GM12878 (cell line): Measurements from ENCODE around the gene STK11. TPM values are rescaled to one million over a fixed set of nuclear protein-coding genes. Genes with fewer than 3 reads are reported as not detected.

Experiments
- ATAC-seq: fragments of 200-7000 bp; cut with Tn5 transposase; 3 replicates; pipeline ENCODE4 v1.9.1; 2020; ENCODE audit warnings: mild to moderate bottlenecking, moderate library complexity
- BruUV-seq: library from RNA; stranded (reverse); fragments of 400-500 nt; replicated peaks from 2 replicates; lab custom pipeline; 2021; lab: Mats Ljungman, UMichigan
- CTCF ChIA-PET: fragments of 300-600 bp; sonication (Branson Sonifier 250); formaldehyde crosslinking; extraction: SDS; loops from one replicate; lab custom pipeline; 2021; ENCODE audit warnings: inconsistent platforms; lab: Yijun Ruan, JAX
- POLR2A ChIA-PET: fragments of 350-600 bp; formaldehyde crosslinking; extraction: SDS; loops from one replicate; lab custom pipeline; 2021; ENCODE audit warnings: inconsistent platforms; lab: Charles Lee
- RAD21 ChIA-PET: fragments of 300-600 bp; sonication (Branson Sonifier 250); formaldehyde crosslinking; loops from one replicate; lab custom pipeline; 2023; ENCODE audit warnings: antibody characterized with exemption; ENCODE audit not compliant: unreplicated experiment; lab: Charles Lee
- SMC1A ChIA-PET: fragments of 300-600 bp; sonication (Branson Sonifier 250); formaldehyde crosslinking; loops from one replicate; lab custom pipeline; 2023; ENCODE audit not compliant: unreplicated experiment, uncharacterized antibody; lab: Charles Lee
- DNase-seq: peaks from one replicate; pipeline ENCODE4 v3.0.0-alpha.2; 2011; ENCODE audit warnings: low read depth, low spot score
- FAIRE-seq: peaks from 3 replicates; lab custom pipeline; 2011; peaks lifted over from hg19 to GRCh38; lab: Jason Lieb, UNC
- H2AFZ ChIP-seq: 2 replicates; pipeline ENCODE4 v1.6.0; 2011; ENCODE audit warnings: low read depth, low read length, control low read depth; ENCODE audit not compliant: control insufficient read depth
- H3K27ac ChIP-seq: 2 replicates; pipeline ENCODE4 v1.5.1; 2011; ENCODE audit warnings: control low read depth; ENCODE audit not compliant: control insufficient read depth, insufficient read depth
- H3K27me3 ChIP-seq, 2 experiments: replicated peaks in 1 of 2; 2 replicates each; pipeline versions ENCODE4 v1.6.0 to v1.6.1; 2011; ENCODE audit warnings: low read length in 1 of 2; ENCODE audit not compliant: control insufficient read depth in 2 of 2, insufficient read depth in 2 of 2
- H3K36me3 ChIP-seq, 2 experiments: 2 replicates each; pipeline ENCODE4 v1.5.1; 2011; ENCODE audit warnings: low read length in 1 of 2; ENCODE audit not compliant: control insufficient read depth in 2 of 2, insufficient read depth in 2 of 2
- H3K4me1 ChIP-seq: 2 replicates; pipeline ENCODE4 v1.6.1; 2011; ENCODE audit warnings: mild to moderate bottlenecking, low read length, moderate library complexity, mixed read lengths; ENCODE audit not compliant: control insufficient read depth, insufficient read depth
- H3K4me2 ChIP-seq: 2 replicates; pipeline ENCODE4 v1.6.0; 2011; ENCODE audit warnings: control low read depth; ENCODE audit not compliant: control insufficient read depth, insufficient read depth
- H3K4me3 ChIP-seq: fragments of 200-600 bp; sonication (generic); 2 replicates; pipeline ENCODE4 v1.5.1; 2016
- H3K79me2 ChIP-seq: 2 replicates; pipeline ENCODE4 v1.6.0; 2011; ENCODE audit warnings: low read length; ENCODE audit not compliant: control insufficient read depth, insufficient read depth
- H3K9ac ChIP-seq: 2 replicates; pipeline ENCODE4 v1.8.0; 2011; ENCODE audit warnings: low read length, control low read depth, mixed read lengths; ENCODE audit not compliant: control insufficient read depth, insufficient read depth
- H3K9me3 ChIP-seq: replicated peaks from 3 replicates; pipeline ENCODE4 v1.5.1; 2011; ENCODE audit warnings: mild to moderate bottlenecking, low read length; ENCODE audit not compliant: control insufficient read depth, insufficient read depth
- H4K20me1 ChIP-seq: 2 replicates; pipeline ENCODE4 v1.6.0; 2011; ENCODE audit not compliant: control insufficient read depth, insufficient read depth
- BACH1 ChIP-seq: fragments of 450-650 bp; IDR thresholded peaks from 2 replicates; pipeline ENCODE4 v1.6.1; 2017; ENCODE audit warnings: mild to moderate bottlenecking, borderline replicate concordance
- GATAD2B ChIP-seq: fragments of 450-650 bp; conservative IDR thresholded peaks from 2 replicates; pipeline ENCODE4 v1.6.1; 2017; ENCODE audit warnings: low read depth, mild to moderate bottlenecking, moderate library complexity
- HDAC6 ChIP-seq: fragments of 200-600 bp; sonication (generic); IDR thresholded peaks from one replicate; pipeline ENCODE4 v1.8.0; 2017; ENCODE audit warnings: antibody characterized with exemption; ENCODE audit not compliant: unreplicated experiment
- POLR2A ChIP-seq: IDR thresholded peaks from 2 replicates; pipeline ENCODE4 v1.6.1; 2011; ENCODE audit warnings: low read depth, mild to moderate bottlenecking, low read length
- RBBP5 ChIP-seq: fragments of 200-600 bp; sonication (generic); conservative IDR thresholded peaks from 2 replicates; pipeline ENCODE4 v1.6.1; 2016
- SPI1 ChIP-seq: IDR thresholded peaks from 2 replicates; pipeline ENCODE4 v1.6.1; 2011; ENCODE audit warnings: low read depth, mild to moderate bottlenecking, low read length, moderate library complexity, borderline replicate concordance; ENCODE audit not compliant: insufficient read depth
- SUZ12 ChIP-seq: fragments of 200-600 bp; sonication (generic); IDR thresholded peaks from one replicate; pipeline ENCODE4 v1.6.1; 2018; ENCODE audit warnings: antibody characterized with exemption, mild to moderate bottlenecking; ENCODE audit not compliant: unreplicated experiment
- WGBS: methylation state at CpG from one replicate; pipeline ENCODE4 v1.1.6; 2016; ENCODE audit warnings: low lambda C conversion rate; ENCODE audit not compliant: insufficient replicate concordance, insufficient coverage; ENCODE audit errors: missing lambda C conversion rate; 5-methylcytosine and 5-hydroxymethylcytosine counted together
- in situ Hi-C: fragments of 300-500 bp; cut with MboI; formaldehyde crosslinking; loops from 9 replicates; pipeline ENCODE4 v1.14.3; 2018; ENCODE audit warnings: mixed read lengths
- intact Hi-C: fragments of 100-400 bp; cut with micrococcal nuclease; formaldehyde crosslinking; loops from one replicate; pipeline ENCODE4 v1.14.2; 2022; ENCODE audit not compliant: unreplicated experiment
- polyA plus RNA-seq, 11 experiments: library from polyadenylated mRNA; depleted of rRNA in 4 of 11; unstranded in 6 of 11; stranded (reverse) in 5 of 11; fragments of >200 nt; fragmentation: Nextera tagmentation in 4 of 11; fragmentation: Illumina TruSeq in 1 of 11; extraction: Ambion mirVana in 4 of 11; extraction: Trizol in 1 of 11; gene quantifications; 1 replicate in 1 of 11; 2 replicates in 10 of 11; pipeline versions ENCODE4 v1.2.1 to v1.2.3, GENCODE V29; 2011 to 2016; ENCODE audit warnings: inconsistent platforms in 2 of 11, missing spikeins in 2 of 11, low read depth in 1 of 11
- total RNA-seq, 4 experiments: library from RNA; depleted of rRNA in 3 of 4; stranded (reverse); fragments of >200 nt in 3 of 4; fragmentation: Illumina TruSeq in 1 of 4; extraction: Trizol in 1 of 4; gene quantifications; 2 replicates each; pipeline versions ENCODE4 v1.2.1 to v1.2.3, GENCODE V29; 2013 to 2021
- TF ChIP-seq, protein P1 (sequence below): fragments of 450-650 bp; IDR thresholded peaks from 2 replicates; pipeline ENCODE4 v1.6.1; 2017; ENCODE audit warnings: low read depth, mild to moderate bottlenecking, moderate library complexity
- TF ChIP-seq, protein P2 (sequence below): IDR thresholded peaks from 2 replicates; pipeline ENCODE4 v1.6.1; 2012; ENCODE audit warnings: mild to moderate bottlenecking, low read depth, low read length

Gene STK11
- total and polyA plus RNA-seq, 10 of the 15 experiments (the other 5 are each of a cell fraction or from before 2014, with no cell fraction given), result 0.33 to 71.0 (median 23.8) TPM

DNA sequence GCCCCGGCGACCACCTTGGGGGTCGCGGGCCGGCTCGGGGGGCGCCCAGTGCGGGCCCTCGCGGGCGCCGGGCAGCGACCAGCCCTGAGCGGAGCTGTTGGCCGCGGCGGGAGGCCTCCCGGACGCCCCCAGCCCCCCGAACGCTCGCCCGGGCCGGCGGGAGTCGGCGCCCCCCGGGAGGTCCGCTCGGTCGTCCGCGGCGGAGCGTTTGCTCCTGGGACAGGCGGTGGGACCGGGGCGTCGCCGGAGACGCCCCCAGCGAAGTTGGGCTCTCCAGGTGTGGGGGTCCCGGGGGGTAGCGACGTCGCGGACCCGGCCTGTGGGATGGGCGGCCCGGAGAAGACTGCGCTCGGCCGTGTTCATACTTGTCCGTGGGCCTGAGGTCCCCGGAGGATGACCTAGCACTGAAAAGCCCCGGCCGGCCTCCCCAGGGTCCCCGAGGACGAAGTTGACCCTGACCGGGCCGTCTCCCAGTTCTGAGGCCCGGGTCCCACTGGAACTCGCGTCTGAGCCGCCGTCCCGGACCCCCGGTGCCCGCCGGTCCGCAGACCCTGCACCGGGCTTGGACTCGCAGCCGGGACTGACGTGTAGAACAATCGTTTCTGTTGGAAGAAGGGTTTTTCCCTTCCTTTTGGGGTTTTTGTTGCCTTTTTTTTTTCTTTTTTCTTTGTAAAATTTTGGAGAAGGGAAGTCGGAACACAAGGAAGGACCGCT, 729 bp downstream of the STK11 start:
- Histone ChIP-seq H3K9me3 (no peaks in the 10 kb centered on the region), H3K9ac (peak overlapping the region; percentile 88), H3K36me3 (peaks cover 0 to 8% of the 10 kb centered on the region in 2 experiments; a peak in 1 of 4 replicates), H3K27me3 (no peaks in the 10 kb centered on the region), H3K4me3 (peak overlapping the region; percentile 98), H3K4me2 (peak overlapping the region; percentile 86), H3K27ac (peak overlapping the region; percentile 66), H4K20me1 (no peaks in the 10 kb centered on the region; the same call in 1 of the 2 replicates), H3K79me2 (peaks cover 51% of the 10 kb centered on the region), H3K4me1 (peaks cover 17% of the 10 kb centered on the region), H2AFZ (no peak overlapping the region)
- RAD21 ChIA-PET, result interaction anchor here (0.6 kb wide), 1 partner anchor 138 kb away, joined by 3 read pairs; no protein-coding TSS in a partner anchor
- FAIRE-seq, result no peak
- intact Hi-C loops, result no loop called here
- no TSS peak for BruUV-seq
- in situ Hi-C loops, result no loop called here
- no peak for ATAC-seq
- DNase-seq, result no peak
- SMC1A ChIA-PET, result no interaction called here
- WGBS, result 1% methylated on average over 43 of the region's 78 CpGs
- POLR2A ChIA-PET, result interaction anchor here (0.8 kb wide), 1 partner anchor 83 kb away, joined by 3 read pairs; no protein-coding TSS in a partner anchor
- peak; percentile 9; the same call in 1 of the 2 replicates for TF ChIP-seq GATAD2B
- no peak for TF ChIP-seq SUZ12
- CTCF ChIA-PET, result interaction anchor here (0.9 to 1.1 kb wide), 2 partner anchors 34 to 93 kb away, joined by 3 to 5 read pairs; no protein-coding TSS in a partner anchor

DNA sequence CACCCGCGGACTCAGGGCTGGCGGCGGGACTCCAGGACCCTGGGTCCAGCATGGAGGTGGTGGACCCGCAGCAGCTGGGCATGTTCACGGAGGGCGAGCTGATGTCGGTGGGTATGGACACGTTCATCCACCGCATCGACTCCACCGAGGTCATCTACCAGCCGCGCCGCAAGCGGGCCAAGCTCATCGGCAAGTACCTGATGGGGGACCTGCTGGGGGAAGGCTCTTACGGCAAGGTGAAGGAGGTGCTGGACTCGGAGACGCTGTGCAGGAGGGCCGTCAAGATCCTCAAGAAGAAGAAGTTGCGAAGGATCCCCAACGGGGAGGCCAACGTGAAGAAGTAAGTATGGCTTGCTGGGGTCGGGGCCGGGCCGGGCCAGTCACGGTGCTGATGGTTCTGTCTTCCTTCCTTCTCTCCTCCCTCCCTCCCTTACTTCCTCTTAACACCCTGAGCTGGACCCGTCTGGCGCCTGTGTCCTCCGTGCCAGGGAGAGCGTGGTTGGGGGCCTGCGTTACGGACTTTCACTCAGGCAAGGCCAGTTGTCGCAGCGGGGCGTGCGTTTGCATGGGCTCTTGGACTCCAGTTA, 1.4 kb downstream of the STK11 start:
- H3K27me3 ChIP-seq, result no peaks in the 10 kb centered on the region
- H3K36me3 ChIP-seq, result peaks cover 0 to 12% of the 10 kb centered on the region in 2 experiments; a peak in 2 of 4 replicates
- H3K27ac ChIP-seq, result peak overlapping the region; percentile 66
- H3K4me2 ChIP-seq, result peak overlapping the region; percentile 86
- intact Hi-C loops (no loop called here), in situ Hi-C loops (no loop called here)
- WGBS, result under 1% methylated on average over 38 of the region's 38 CpGs
- CTCF ChIA-PET, result interaction anchor here (0.9 to 1.1 kb wide), 2 partner anchors 34 to 93 kb away, joined by 3 to 5 read pairs; no protein-coding TSS in a partner anchor
- no peak overlapping the region for H2AFZ ChIP-seq
- ATAC-seq, result peak; percentile 17
- H3K4me1 ChIP-seq, result peaks cover 17% of the 10 kb centered on the region
- SMC1A ChIA-PET, result no interaction called here
- RAD21 ChIA-PET, result interaction anchor here (0.6 kb wide), 1 partner anchor 139 kb away, joined by 3 read pairs; no protein-coding TSS in a partner anchor
- TSS peak; percentile 70 for BruUV-seq
- H3K4me3 ChIP-seq, result peak overlapping the region; percentile 98
- DNase-seq, result no peak
- POLR2A ChIA-PET, result interaction anchor here (0.8 kb wide), 1 partner anchor 84 kb away, joined by 3 read pairs; no protein-coding TSS in a partner anchor
- H4K20me1 ChIP-seq, result no peaks in the 10 kb centered on the region; the same call in 1 of the 2 replicates
- peak; percentile 78 for FAIRE-seq
- no peaks in the 10 kb centered on the region for H3K9me3 ChIP-seq
- H3K79me2 ChIP-seq, result peaks cover 57% of the 10 kb centered on the region
- H3K9ac ChIP-seq, result peak overlapping the region; percentile 88
- TF ChIP-seq POLR2A (0 out of 2 replicates have a peak, but pooled peaks have one; percentile 1), HDAC6 (no peak), RBBP5 (no peak), SPI1 (no peak), BACH1 (0 out of 2 replicates have a peak, but pooled peaks have one; percentile 2)
- TF ChIP-seq, protein P1, sequence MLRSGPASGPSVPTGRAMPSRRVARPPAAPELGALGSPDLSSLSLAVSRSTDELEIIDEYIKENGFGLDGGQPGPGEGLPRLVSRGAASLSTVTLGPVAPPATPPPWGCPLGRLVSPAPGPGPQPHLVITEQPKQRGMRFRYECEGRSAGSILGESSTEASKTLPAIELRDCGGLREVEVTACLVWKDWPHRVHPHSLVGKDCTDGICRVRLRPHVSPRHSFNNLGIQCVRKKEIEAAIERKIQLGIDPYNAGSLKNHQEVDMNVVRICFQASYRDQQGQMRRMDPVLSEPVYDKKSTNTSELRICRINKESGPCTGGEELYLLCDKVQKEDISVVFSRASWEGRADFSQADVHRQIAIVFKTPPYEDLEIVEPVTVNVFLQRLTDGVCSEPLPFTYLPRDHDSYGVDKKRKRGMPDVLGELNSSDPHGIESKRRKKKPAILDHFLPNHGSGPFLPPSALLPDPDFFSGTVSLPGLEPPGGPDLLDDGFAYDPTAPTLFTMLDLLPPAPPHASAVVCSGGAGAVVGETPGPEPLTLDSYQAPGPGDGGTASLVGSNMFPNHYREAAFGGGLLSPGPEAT, result no peak
- TF ChIP-seq, protein P2, sequence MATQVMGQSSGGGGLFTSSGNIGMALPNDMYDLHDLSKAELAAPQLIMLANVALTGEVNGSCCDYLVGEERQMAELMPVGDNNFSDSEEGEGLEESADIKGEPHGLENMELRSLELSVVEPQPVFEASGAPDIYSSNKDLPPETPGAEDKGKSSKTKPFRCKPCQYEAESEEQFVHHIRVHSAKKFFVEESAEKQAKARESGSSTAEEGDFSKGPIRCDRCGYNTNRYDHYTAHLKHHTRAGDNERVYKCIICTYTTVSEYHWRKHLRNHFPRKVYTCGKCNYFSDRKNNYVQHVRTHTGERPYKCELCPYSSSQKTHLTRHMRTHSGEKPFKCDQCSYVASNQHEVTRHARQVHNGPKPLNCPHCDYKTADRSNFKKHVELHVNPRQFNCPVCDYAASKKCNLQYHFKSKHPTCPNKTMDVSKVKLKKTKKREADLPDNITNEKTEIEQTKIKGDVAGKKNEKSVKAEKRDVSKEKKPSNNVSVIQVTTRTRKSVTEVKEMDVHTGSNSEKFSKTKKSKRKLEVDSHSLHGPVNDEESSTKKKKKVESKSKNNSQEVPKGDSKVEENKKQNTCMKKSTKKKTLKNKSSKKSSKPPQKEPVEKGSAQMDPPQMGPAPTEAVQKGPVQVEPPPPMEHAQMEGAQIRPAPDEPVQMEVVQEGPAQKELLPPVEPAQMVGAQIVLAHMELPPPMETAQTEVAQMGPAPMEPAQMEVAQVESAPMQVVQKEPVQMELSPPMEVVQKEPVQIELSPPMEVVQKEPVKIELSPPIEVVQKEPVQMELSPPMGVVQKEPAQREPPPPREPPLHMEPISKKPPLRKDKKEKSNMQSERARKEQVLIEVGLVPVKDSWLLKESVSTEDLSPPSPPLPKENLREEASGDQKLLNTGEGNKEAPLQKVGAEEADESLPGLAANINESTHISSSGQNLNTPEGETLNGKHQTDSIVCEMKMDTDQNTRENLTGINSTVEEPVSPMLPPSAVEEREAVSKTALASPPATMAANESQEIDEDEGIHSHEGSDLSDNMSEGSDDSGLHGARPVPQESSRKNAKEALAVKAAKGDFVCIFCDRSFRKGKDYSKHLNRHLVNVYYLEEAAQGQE, result no peak
